Uterus (tissue), 2 donors: ENCODE results near the gene IFITM10.

Source experiments
- CTCF ChIP-seq, 4 experiments: fragments of 200-600 bp in 2 of 4; fragments of 450-650 bp in 2 of 4; sonication (generic) in 2 of 4; IDR thresholded peaks; one replicate each; pipeline ENCODE4 v1.5.1; 2016 to 2019; ENCODE audit warnings: antibody characterized with exemption in 4 of 4, mild to moderate bottlenecking in 2 of 4, moderate library complexity in 1 of 4
- POLR2A ChIP-seq, 2 donors: fragments of 450-650 bp; IDR thresholded peaks; one replicate each; pipeline ENCODE4 v1.6.1; 2016; ENCODE audit warnings: antibody characterized with exemption in 2 of 2, mild to moderate bottlenecking in 1 of 2, moderate library complexity in 1 of 2

- TF ChIP-seq CTCF (IDR thresholded peaks at IDR 0.05) (no peak), POLR2A (IDR thresholded peaks at IDR 0.05) (no peak)
Observed at GRCh38 chr11:1745701-1746320, 4.6 kb downstream of the IFITM10 start.
